ENCODE measurements around the gene NPHS1.

Gene NPHS1

DNA sequence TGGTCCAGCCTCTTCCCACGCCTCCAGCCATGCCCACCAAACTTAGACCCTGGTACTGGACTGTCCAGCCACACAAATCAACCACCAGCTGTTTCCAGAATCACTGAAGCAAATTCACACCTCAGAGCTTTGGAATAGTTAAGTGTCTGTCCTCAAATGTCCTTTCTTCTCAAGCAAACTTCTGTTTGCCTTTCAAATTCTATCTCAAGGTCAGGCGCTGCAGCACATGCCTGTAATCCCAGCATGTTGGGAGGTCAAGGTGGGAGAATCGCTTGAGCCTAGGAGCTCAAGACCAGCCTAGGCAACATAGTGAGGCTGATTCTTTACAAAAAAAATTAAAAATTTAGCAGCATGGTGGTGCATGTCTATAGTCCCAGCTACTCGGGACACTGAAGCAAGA, 20.2 kb downstream of the NPHS1 start:
- Mint-ChIP-seq H3K4me3 (no peak overlapping the region), H3K4me1 (no peaks in the 10 kb centered on the region), H3K36me3 (no peaks in the 10 kb centered on the region), H3K9me3 (peaks cover 0 to 2% of the 10 kb centered on the region in 2 donors), H3K27ac (no peak overlapping the region), H3K27me3 (peaks cover 48 to 59% of the 10 kb centered on the region in 2 donors)
- DNase-seq (no peak), ATAC-seq (replicated peaks) (no peak)

DNA sequence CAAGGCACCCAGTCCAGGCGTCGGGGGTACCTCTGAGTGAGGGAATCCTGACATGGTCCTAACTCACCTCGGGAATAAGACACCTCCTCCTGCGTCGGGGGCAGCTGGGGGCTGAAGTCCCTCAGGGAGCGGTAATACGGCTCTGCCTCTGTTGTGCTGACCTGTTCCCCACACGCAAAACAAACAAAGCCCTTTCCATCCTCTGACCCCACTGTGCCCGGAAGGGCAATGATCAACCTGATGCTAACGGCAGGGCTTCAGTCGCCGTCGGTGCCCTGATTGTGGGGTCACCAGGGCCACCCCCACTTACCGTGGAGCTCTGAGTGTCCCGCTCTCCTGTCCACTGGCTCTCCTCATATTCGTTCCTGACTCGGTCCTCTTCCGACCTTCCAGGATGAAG, 21.3 kb downstream of the NPHS1 start:
- Mint-ChIP-seq H3K9me3 (peaks cover 0 to 2% of the 10 kb centered on the region in 2 donors), H3K27ac (no peak overlapping the region), H3K4me1 (no peaks in the 10 kb centered on the region), H3K27me3 (peaks cover 40 to 57% of the 10 kb centered on the region in 2 donors), H3K4me3 (no peak overlapping the region), H3K36me3 (no peaks in the 10 kb centered on the region)
- no peak for ATAC-seq (replicated peaks)
- no peak for DNase-seq

GRCh38 chr19:35828692-35829301, 23.5 kb downstream of the NPHS1 start:
- H3K9me3 Mint-ChIP-seq, result peaks cover 0 to 2% of the 10 kb centered on the region in 2 donors
- H3K4me1 Mint-ChIP-seq, result no peaks in the 10 kb centered on the region
- ATAC-seq (replicated peaks) (peak; percentile 45 to 57), DNase-seq (no peak)
- H3K36me3 Mint-ChIP-seq, result no peaks in the 10 kb centered on the region
- no peak overlapping the region for H3K27ac Mint-ChIP-seq
- H3K27me3 Mint-ChIP-seq, result peaks cover 33 to 44% of the 10 kb centered on the region in 2 donors
- H3K4me3 Mint-ChIP-seq, result no peak overlapping the region

DNA sequence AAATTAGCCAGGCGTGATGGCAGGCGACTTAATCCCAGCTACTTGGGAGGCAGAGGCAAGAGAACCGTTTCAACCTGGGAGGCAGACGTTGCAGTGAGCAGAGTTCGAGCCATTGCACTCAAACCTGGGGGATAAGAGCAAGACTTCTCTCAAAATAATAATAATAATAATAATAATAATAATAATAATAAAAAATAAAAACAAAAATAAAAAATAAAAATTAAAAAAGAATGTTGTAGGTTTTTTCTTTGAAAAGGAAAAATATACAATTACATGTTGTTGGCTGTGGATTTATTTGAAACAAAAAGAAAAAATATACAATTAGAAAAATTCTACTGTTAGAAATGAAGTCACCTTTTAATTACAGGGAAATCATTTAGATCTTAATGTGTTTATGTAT, 28.2 kb downstream of the NPHS1 start:
- no peaks in the 10 kb centered on the region for H3K36me3 Mint-ChIP-seq
- H3K4me3 Mint-ChIP-seq, result no peak overlapping the region
- no peaks in the 10 kb centered on the region for H3K4me1 Mint-ChIP-seq
- no peak for ATAC-seq (replicated peaks)
- peaks cover 11 to 31% of the 10 kb centered on the region in 2 donors for H3K27me3 Mint-ChIP-seq
- no peak overlapping the region for H3K27ac Mint-ChIP-seq
- no peaks in the 10 kb centered on the region for H3K9me3 Mint-ChIP-seq
- DNase-seq, result no peak

DNA sequence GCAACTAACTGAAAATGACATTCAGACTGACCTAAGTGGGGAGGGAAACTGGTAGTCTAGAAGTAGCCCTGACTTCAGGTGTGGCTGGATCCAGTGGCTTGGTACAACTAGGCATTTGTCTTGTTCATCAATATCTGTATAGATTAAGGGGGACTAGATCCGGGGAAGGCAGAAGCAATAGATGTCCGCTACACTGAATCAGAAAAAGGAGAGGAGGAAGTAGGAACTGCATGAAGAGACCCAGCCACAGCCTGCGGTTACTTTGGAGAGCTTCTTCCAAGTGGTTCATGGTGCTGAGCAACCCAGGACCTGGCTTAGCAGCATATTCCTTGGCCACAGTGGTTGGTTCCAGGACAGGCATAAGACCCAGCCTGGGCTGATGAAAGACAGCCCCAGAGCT, 29.7 kb downstream of the NPHS1 start:
- Mint-ChIP-seq H3K27me3 (peaks cover 14 to 24% of the 10 kb centered on the region in 2 donors), H3K27ac (no peak overlapping the region), H3K4me3 (no peak overlapping the region), H3K36me3 (no peaks in the 10 kb centered on the region), H3K9me3 (no peaks in the 10 kb centered on the region), H3K4me1 (no peaks in the 10 kb centered on the region)
- peak in 1 of 2 donors; percentile 42 for ATAC-seq (replicated peaks)
- no peak for DNase-seq

DNA sequence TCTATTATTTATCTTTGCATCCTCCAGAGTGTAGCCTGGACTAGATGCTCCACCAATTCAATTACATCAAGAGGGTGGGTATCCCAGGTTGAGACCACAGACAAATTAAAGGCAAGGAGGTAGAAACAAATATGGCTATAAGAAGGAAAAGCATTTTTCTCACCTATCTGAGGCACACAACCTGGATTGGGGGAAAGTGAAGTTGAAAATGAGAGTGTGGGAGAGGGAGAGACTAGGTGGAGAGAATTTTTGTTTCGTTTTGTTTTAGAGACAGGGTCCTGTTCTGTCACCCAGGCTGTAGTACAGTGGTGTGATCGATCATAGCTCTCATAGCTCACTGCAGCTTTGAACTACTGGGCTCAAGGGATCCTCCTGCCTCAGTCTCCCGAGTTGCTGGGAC, 33.9 kb downstream of the NPHS1 start:
- Mint-ChIP-seq H3K9me3 (peaks cover 0 to under 1% of the 10 kb centered on the region in 2 donors), H3K36me3 (peaks cover 0 to 3% of the 10 kb centered on the region in 2 donors), H3K27ac (no peak overlapping the region), H3K27me3 (peaks cover 26 to 36% of the 10 kb centered on the region in 2 donors), H3K4me3 (no peak overlapping the region), H3K4me1 (no peaks in the 10 kb centered on the region)
- ATAC-seq (replicated peaks) (no peak), DNase-seq (no peak)

DNA sequence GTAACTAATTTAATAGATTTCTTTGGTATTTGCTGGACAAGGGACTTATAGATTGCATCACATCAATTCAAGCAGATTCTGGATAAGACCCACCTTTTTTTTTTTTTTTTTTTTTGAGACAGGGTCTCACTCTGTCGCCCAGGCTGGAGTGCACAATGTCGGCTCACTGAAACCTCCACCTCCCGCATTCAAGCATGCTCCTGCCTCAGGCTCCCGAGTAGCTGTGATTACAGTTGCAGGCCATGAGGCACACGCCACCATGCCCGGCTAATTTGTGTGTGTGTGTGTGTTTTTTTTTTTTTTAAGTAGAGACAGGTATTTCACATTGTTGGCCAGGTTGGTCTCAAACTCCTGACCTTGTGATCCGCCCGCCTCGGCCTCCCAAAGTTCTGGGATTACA, 35.5 kb downstream of the NPHS1 start:
- Mint-ChIP-seq H3K27ac (no peak overlapping the region), H3K36me3 (peaks cover 0 to 3% of the 10 kb centered on the region in 2 donors), H3K9me3 (peaks cover 0 to 4% of the 10 kb centered on the region in 2 donors), H3K4me1 (no peaks in the 10 kb centered on the region), H3K4me3 (no peak overlapping the region), H3K27me3 (peaks cover 31 to 32% of the 10 kb centered on the region in 2 donors)
- no peak for ATAC-seq (replicated peaks)
- no peak for DNase-seq

- no peak for ATAC-seq (replicated peaks)
- Mint-ChIP-seq H3K4me1 (no peaks in the 10 kb centered on the region), H3K4me3 (no peak overlapping the region), H3K9me3 (peaks cover 0 to 4% of the 10 kb centered on the region in 2 donors), H3K36me3 (peaks cover 0 to 3% of the 10 kb centered on the region in 2 donors), H3K27ac (no peak overlapping the region), H3K27me3 (peaks cover 32 to 38% of the 10 kb centered on the region in 2 donors)
- DNase-seq, result no peak
Measured at GRCh38 chr19:35816262-35816661, 36.0 kb downstream of the NPHS1 start.

GRCh38 chr19:35813043-35813890, 39.0 kb downstream of the NPHS1 start:
- Mint-ChIP-seq H3K4me1 (peaks cover 0 to 2% of the 10 kb centered on the region in 2 donors), H3K27ac (no peak overlapping the region), H3K36me3 (peaks cover 0 to 3% of the 10 kb centered on the region in 2 donors), H3K9me3 (peaks cover 0 to 4% of the 10 kb centered on the region in 2 donors), H3K27me3 (peaks cover 36 to 41% of the 10 kb centered on the region in 2 donors), H3K4me3 (no peak overlapping the region)
- ATAC-seq (replicated peaks) (no peak), DNase-seq (no peak)

- Mint-ChIP-seq H3K4me3 (no peak within 1 kb of the TSS), H3K9me3 (peaks cover 0 to 4% of the 10 kb centered on the region in 2 donors), H3K4me1 (peaks cover 0 to 2% of the 10 kb centered on the region in 2 donors), H3K36me3 (peaks cover 0 to 3% of the 10 kb centered on the region in 2 donors), H3K27me3 (peaks cover 33 to 41% of the 10 kb centered on the region in 2 donors), H3K27ac (no peak within 1 kb of the TSS)
- ATAC-seq (replicated peaks) (no peak), DNase-seq (no peak)
Measured at GRCh38 chr19:35812220-35813042, 39.9 kb downstream of the NPHS1 start, which contains the start of gene PRODH2. Gene PRODH2 (minus strand): TSS chr19:35812845. CDS start chr19:35812805, 40 bp downstream.

GRCh38 chr19:35811317-35812219, 40.7 kb downstream of the NPHS1 start:
- Mint-ChIP-seq H3K4me3 (no peak overlapping the region), H3K36me3 (peaks cover 0 to 3% of the 10 kb centered on the region in 2 donors), H3K9me3 (peaks cover 0 to 4% of the 10 kb centered on the region in 2 donors), H3K27me3 (peaks cover 30 to 39% of the 10 kb centered on the region in 2 donors), H3K27ac (no peak overlapping the region), H3K4me1 (peaks cover 0 to 2% of the 10 kb centered on the region in 2 donors)
- ATAC-seq (replicated peaks) (no peak), DNase-seq (no peak)

GRCh38 chr19:35807633-35808032, 44.7 kb downstream of the NPHS1 start:
- no peak overlapping the region for H3K27ac Mint-ChIP-seq
- H3K9me3 Mint-ChIP-seq, result no peaks in the 10 kb centered on the region

DNA sequence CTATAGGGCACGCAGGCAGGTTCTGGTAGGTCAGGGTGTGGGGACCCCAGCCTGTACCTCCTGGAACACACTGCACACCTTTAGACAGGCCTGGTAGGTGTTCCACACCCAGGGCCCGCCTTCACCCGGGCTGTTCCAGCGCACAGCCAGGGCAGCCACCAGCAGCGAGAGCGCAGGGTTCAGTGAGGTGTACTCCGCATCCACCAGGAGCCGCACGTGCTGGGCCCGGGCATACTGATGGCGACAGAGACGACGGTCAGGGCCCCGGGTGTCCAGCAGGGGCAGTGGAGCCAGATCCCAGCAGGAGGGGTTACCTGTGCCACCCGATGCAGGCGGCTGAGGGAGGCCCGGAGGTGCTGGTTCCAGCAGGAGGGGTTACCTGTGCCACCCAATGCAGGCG, 45.7 kb downstream of the NPHS1 start:
- H3K36me3 Mint-ChIP-seq, result no peaks in the 10 kb centered on the region
- H3K9me3 Mint-ChIP-seq, result peaks cover 0 to 2% of the 10 kb centered on the region in 2 donors
- H3K4me1 Mint-ChIP-seq, result peaks cover 14 to 17% of the 10 kb centered on the region in 2 donors
- ATAC-seq (replicated peaks) (no peak), DNase-seq (no peak)
- H3K27ac Mint-ChIP-seq, result no peak overlapping the region
- no peak overlapping the region for H3K4me3 Mint-ChIP-seq
- peaks cover 12% of the 10 kb centered on the region in 2 donors for H3K27me3 Mint-ChIP-seq

More at GRCh38 chr19:35807633-35808032, 44.7 kb downstream of the NPHS1 start:
- H3K4me3 Mint-ChIP-seq, result no peak overlapping the region
- DNase-seq (no peak), ATAC-seq (replicated peaks) (no peak)
- no peaks in the 10 kb centered on the region for H3K36me3 Mint-ChIP-seq
- H3K4me1 Mint-ChIP-seq, result peaks cover 14 to 17% of the 10 kb centered on the region in 2 donors
- H3K27me3 Mint-ChIP-seq, result peaks cover 16 to 22% of the 10 kb centered on the region in 2 donors

Measured in stimulated activated naive B cell treated with anti-CD40 and anti-IgM and Interleukin-4, amounts not matched to agents 10 μg/mL and 1 μg/mL and 100 μg/mL, for 72 hours (primary cell).